ENCODE measurements around the gene RAB7B. TPM values are rescaled to one million over a fixed set of nuclear protein-coding genes. Genes with fewer than 3 reads are reported as not detected.

RAB7B gene
- total and polyA plus RNA-seq, 12 donors, result 0.49 to 4.0 (median 1.2) TPM

GRCh38 chr1:205943245-205943644 is 60.0 kb downstream of the RAB7B start, which contains the start of gene SLC26A9:
Gene SLC26A9 (minus strand): TSS chr1:205943456. CDS start chr1:205935820, 7,636 bp downstream.
- 58 to 59% methylated on average over 7 of the region's 7 CpGs for whole genome bisulfite sequencing, 2 donors
- Histone ChIP-seq H3K27me3 (peaks cover 0 to 41% (median 0%) of the 10 kb centered on the region in 7 donors), H3K36me3 (no peaks in the 10 kb centered on the region), H3K9me3 (no peaks in the 10 kb centered on the region), H3K4me3 (no peak within 1 kb of the TSS), H3K4me1 (peaks cover 0 to 19% (median 0%) of the 10 kb centered on the region in 9 donors), H3K27ac (no peak within 1 kb of the TSS)
- ATAC-seq (no peak), DNase-seq (no peak)
- no peak for TF ChIP-seq CTCF (IDR thresholded peaks at IDR 0.05)
- intact Hi-C loops (cut with DNase I), result no loop called here

- TF ChIP-seq CTCF (IDR thresholded peaks at IDR 0.05), result no peak
- Histone ChIP-seq H3K9me3 (no peaks in the 10 kb centered on the region), H3K27ac (no peak overlapping the region), H3K27me3 (peaks cover 0 to 42% (median 0%) of the 10 kb centered on the region in 7 donors), H3K4me3 (no peak overlapping the region), H3K36me3 (no peaks in the 10 kb centered on the region), H3K4me1 (peaks cover 0 to 19% (median 0%) of the 10 kb centered on the region in 9 donors)
- intact Hi-C loops (cut with DNase I), result no loop called here
- ATAC-seq, result no peak
- DNase-seq, result no peak
- WGBS, 2 donors, result 86 to 88% methylated on average over 12 of the region's 12 CpGs
Measured at GRCh38 chr1:205942631-205943159, 60.5 kb downstream of the RAB7B start.

- H3K4me1 ChIP-seq, result peaks cover 0 to 19% (median 0%) of the 10 kb centered on the region in 9 donors
- no peak overlapping the region for H3K27ac ChIP-seq
- 41 to 53% methylated on average over 5 of the region's 5 CpGs for WGBS, 2 donors
- ATAC-seq (peak; percentile 26 to 78 (median 62)), DNase-seq (no peak)
- no peaks in the 10 kb centered on the region for H3K36me3 ChIP-seq
- TF ChIP-seq CTCF (IDR thresholded peaks at IDR 0.05), result no peak
- intact Hi-C loops (cut with DNase I), result no loop called here
- H3K27me3 ChIP-seq, result peaks cover 0 to 42% (median 0%) of the 10 kb centered on the region in 7 donors
- H3K9me3 ChIP-seq, result no peaks in the 10 kb centered on the region
- no peak overlapping the region for H3K4me3 ChIP-seq
Measured at GRCh38 chr1:205940710-205941109, 62.5 kb downstream of the RAB7B start.

- Histone ChIP-seq H3K4me3 (no peak overlapping the region), H3K36me3 (no peaks in the 10 kb centered on the region), H3K9me3 (no peaks in the 10 kb centered on the region), H3K27ac (no peak overlapping the region), H3K27me3 (peaks cover 0 to 42% (median 0%) of the 10 kb centered on the region in 7 donors), H3K4me1 (peaks cover 0 to 19% (median 0%) of the 10 kb centered on the region in 9 donors)
- intact Hi-C loops (cut with DNase I), result no loop called here
- DNase-seq, result no peak
- peak in 6 of 8 donors; percentile 37 to 64 (median 49) for ATAC-seq
- peak in 1 of 9 donors; percentile 16 for TF ChIP-seq CTCF (IDR thresholded peaks at IDR 0.05)
- 50 to 55% methylated on average over 7 of the region's 7 CpGs for WGBS, 2 donors
Measured at GRCh38 chr1:205939690-205940330, 63.4 kb downstream of the RAB7B start.

Data from heart right ventricle (tissue), 16 donors.